GM19239 (cell line): Measurements from ENCODE around the gene RETREG2.
A peak's percentile ranks its signal among the peaks of the same experiment; 100 is the strongest.

Source experiments
- DNase-seq: peaks from one replicate; pipeline ENCODE4 v3.0.0; 2011; ENCODE audit warnings: low spot score; ENCODE audit not compliant: insufficient read length
- FAIRE-seq: peaks from 2 replicates; lab custom pipeline; 2011; peaks lifted over from hg19 to GRCh38; lab: Jason Lieb, UNC

The RETREG2 gene

GRCh38 chr2:219213026-219213415 lies 34.9 kb downstream of the RETREG2 start:
- FAIRE-seq (no peak), DNase-seq (no peak)

- no peak for DNase-seq
- FAIRE-seq: no peak
These were observed 35.5 kb downstream of the RETREG2 start for GRCh38 chr2:219213486-219214071.

DNA sequence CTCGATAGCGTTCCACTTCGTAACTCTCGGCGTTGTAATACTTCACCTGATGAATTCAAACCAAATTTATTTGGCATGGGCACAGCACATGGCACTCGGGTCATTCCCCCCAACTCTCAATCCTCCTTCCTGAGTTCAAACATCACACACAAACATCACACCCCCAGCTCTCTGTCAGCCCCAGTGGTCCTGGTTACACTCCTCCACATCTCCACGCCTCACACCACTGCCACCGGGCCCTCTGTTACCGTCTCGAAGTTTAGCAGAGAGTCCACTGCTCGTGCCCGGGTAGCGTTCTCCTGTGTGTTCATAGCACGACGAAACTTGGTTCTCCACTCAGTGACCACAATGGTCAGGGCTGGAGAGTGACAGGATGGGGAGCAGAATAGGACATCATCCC lies 36.1 kb downstream of the RETREG2 start:
- no peak for FAIRE-seq
- DNase-seq: no peak

DNA sequence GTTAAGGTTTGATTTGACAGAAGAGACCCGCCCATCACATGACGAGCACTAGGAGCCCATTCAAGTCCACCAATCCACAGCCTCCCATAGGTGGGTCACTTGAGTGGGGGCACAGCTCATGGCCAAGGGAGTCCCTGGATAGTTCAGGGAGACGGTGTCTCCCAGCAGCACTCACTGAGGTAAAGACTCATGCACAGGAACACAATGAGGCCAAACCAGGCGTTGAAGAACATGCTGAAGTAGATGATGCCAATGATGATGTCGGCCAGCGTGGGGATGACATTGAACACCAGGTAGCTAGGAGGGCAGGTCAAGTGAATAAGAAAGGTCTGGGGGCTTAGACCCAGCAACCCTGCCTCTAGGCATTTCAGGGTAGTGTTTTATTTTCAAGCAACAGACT lies 36.7 kb downstream of the RETREG2 start:
- no peak for FAIRE-seq
- DNase-seq: no peak

GRCh38 chr2:219215871-219216534 lies 37.9 kb downstream of the RETREG2 start:
- DNase-seq (no peak), FAIRE-seq (no peak)

- FAIRE-seq (no peak), DNase-seq (no peak)
These were observed 38.5 kb downstream of the RETREG2 start for GRCh38 chr2:219216535-219216915.

DNA sequence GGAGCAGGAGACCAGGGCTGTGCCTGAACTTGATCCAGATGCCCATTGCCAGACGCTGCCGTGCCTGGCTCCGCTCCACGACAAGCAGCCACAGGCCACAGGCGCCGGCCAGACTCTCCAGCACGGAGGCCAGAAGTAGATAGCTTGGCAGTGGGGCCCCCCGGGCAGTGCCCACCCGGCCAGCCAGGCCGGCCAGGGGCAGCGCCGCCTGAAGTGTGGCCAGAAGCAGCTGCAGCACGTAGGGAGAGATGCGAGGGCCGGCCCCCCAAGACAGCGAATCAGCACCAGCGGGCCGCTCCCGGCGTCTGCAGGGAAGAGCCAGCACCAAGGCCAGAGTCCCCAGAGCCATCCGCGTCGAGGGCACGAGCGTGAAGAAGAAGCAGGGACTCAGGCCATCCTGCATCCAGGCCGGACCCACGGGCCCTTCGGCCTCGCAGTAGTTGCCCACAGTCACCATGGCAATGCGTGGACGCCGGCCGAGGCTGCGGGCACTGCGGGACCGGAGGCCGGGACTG lies 40.2 kb downstream of the RETREG2 start:
- DNase-seq: no peak
- FAIRE-seq: no peak

DNA sequence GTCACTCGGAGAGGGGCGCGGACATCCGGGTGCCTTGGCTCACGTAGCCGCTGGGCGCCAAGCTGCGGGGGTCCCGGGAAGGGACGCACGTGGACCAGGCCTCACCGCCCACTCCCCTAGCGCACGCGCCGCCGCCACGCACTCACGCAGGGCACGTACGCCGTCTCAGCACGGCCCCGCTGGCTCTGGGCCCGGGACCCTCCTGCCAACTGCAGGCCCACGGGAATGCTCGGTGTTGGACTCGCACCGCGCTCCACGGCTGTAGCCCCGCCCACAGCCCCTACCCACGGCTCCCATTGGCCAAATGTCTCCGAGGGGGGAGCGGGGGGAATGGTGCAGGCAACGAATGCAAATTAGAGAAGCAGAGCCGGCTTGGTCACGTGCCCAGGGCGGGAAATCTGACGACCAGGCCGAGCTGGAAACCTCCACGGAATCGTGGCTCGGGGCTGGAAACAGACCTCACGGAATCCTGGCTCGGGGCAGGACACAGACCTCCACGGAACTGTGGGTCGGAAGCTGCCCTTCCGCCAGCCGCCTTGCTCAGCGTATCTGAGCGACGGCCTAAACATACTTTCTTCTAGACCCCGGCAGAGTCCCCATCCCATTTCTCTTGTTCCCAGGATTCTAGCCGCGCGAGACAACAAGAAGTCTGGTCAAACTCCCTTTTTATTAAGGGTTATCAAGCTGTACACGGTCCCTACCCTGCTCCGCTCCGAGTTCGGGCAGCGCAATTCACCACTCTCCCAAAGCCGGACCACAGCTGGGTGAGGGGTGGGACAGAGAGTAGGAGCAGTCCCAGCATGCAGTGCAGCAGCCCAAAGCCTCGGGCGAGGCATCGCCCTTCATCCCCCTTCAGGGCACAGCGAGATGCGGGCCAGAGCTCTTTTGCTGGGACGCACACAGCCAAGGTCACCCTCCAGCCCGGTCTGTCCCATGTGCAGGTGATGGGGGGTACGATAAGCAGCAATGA lies 40.9 kb downstream of the RETREG2 start, which contains the start of gene ABCB6:
ABCB6 (minus strand) TSS at position 227 of the 970 bp plus-strand sequence. CDS start 285 bp downstream, outside the sequence.
- peak; percentile 95 for DNase-seq

DNA sequence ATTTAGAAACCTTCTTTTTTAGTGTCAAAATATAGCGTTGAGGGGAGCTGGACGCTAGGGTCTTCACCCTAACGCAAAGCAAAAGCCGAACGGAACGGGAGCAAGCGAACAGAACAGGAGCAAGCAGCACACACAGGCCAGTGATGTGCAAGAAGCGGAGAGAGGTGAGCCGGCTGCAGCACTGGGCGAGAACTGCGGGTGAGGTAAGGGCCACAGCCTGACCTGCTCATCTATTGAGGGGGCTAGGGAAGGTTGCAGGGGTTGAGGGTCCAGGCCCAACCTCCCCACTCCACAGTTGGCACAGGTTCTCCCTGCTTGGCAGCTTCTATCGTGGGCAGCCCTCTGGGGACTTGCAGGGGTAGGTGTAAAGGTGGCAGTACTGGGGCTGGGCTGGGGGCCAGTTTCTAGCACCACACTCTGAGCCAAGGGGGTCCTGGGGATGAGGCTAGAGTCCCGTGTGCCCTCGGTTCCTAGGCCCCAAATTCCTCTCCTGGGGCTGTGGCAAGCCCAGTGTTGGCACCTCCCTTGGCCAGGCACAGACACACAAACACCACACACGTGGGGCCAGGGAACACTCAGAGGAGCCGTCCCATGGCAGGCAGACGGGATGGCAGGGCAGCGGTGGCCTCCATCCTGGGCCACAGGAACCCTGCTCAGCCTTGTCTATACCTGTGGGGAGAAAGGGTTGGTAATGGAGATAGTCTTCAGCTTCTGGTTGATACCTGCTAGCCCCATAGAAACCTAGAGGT lies 41.9 kb downstream of the RETREG2 start:
- DNase-seq (no peak), FAIRE-seq (no peak)

More for the DNA sequence above, 40.9 kb downstream of the RETREG2 start, which contains the start of gene ABCB6:
- FAIRE-seq: peak; percentile 95

DNA sequence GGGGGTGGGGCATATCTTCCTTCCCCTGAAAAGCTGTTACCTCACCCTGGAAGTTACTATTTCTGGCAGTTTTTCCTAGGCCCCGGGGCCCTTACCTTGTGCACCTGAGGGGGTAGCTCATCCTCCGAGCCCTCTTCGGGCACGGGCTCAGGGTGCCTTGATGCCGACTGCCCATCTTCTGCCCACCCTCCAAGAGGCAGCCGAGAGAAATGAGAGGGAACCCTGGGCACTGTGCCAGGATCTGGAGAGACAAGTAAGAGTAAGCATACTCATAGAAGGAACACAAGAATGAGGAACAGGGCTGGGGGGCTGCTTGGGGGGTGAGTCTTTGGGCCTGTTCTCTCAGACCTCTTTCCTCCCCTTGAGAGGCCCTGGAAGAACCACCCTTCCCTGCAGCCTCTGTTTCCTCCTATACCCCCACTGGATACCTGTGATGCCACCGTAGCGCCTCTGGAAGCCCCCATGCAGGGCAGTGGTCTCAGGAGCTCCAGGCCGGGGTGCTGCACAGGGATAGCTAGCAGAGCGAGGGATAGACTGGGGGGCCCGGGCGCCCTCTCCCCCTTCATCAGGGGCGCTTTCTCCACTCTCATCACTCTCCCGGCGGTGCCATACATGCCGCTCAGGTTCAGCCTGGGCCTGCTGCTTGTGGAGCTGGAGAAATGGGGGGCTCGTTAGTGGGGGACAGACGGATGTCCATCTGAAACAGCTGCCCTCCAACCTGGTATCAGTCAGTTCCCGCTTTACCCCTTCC lies 42.8 kb downstream of the RETREG2 start:
- no peak for FAIRE-seq
- DNase-seq: no peak

GRCh38 chr2:219221957-219222518 lies 44.0 kb downstream of the RETREG2 start:
- DNase-seq (no peak), FAIRE-seq (no peak)

- no peak for DNase-seq
- no peak for FAIRE-seq
These were observed 45.9 kb downstream of the RETREG2 start for GRCh38 chr2:219223831-219224610.

GRCh38 chr2:219225350-219225749 lies 47.3 kb downstream of the RETREG2 start:
- FAIRE-seq (no peak), DNase-seq (no peak)

DNA sequence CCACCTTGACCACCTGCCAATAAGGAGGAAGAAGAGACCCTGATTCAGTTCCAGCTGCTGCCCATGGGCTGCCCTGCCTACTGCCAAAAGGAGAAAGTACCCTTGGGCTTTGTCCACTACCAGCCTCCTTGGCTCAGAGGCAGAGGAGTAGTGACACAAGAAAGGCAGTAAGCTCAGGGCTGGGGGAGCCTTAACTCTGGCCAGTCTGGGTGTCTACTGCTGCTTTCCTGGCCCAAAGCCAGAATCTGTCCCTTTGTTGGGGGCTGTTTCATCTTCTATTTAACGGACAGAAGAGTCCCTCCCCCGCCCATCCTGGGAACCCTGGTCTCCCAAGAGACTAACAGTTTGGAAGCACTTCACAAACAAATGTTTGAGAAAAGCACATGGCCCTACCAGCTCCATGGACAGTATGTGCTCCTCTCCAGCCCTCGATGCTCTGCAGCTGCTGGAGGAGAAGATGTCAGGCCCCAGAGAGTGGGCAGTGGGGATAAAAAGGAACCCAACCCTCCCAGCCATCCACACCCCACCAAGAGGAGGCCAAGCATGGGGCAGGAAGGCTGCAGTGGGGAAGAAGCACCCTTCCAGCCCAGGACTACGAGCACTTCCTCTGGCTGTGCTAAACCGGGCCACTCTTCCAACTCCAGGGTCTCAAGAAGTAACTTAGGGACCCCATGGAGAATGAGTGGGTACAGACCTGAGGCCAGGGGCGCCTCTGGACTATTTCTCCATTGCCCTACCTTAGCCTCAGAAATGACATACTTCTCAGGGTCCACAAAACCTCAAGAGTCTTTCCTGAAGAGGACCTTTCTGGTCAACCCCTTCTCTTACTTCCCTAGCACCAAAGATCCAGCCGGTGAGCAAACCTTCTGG lies 50.2 kb downstream of the RETREG2 start:
- DNase-seq: no peak
- no peak for FAIRE-seq

DNA sequence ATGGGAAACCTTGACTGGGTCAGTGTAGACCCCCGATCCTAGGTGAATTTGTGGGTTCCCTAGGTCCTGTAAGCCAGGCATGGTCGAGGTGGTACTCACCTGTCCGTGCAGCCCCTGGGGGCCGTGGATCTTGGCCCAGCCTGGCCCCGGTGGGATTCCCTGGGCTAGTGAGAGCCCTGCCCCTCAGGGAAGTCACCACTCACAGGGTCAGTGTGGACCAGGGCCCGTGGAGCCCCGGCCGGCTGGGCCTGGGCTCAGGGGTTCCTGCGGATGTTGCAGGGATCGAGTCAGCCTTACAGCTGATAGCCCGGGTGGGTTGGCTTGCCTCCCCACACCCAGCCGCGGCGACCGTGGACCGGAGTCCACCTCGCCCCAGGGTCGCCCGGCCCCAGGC lies 50.8 kb downstream of the RETREG2 start:
- FAIRE-seq (no peak), DNase-seq (no peak)

- FAIRE-seq: peak; percentile 99
- DNase-seq: peak; percentile 99
These were observed 51.4 kb downstream of the RETREG2 start, which contains the start of the genes ANKZF1 and ATG9A for GRCh38 chr2:219229305-219230058. TSS of gene ANKZF1 (plus strand) at chr2:219229806. CDS start at chr2:219230258, 452 bp downstream. TSS of gene ATG9A (minus strand) at chr2:219229636. CDS start at chr2:219228024, 1,612 bp downstream.
